ENCODE data around the gene UXS1. TPM values are rescaled to one million over a fixed set of nuclear protein-coding genes. Genes with fewer than 3 reads are reported as not detected.

The UXS1 gene
- total RNA-seq, 1 donor from 2014 or later, result 58.5 TPM

DNA sequence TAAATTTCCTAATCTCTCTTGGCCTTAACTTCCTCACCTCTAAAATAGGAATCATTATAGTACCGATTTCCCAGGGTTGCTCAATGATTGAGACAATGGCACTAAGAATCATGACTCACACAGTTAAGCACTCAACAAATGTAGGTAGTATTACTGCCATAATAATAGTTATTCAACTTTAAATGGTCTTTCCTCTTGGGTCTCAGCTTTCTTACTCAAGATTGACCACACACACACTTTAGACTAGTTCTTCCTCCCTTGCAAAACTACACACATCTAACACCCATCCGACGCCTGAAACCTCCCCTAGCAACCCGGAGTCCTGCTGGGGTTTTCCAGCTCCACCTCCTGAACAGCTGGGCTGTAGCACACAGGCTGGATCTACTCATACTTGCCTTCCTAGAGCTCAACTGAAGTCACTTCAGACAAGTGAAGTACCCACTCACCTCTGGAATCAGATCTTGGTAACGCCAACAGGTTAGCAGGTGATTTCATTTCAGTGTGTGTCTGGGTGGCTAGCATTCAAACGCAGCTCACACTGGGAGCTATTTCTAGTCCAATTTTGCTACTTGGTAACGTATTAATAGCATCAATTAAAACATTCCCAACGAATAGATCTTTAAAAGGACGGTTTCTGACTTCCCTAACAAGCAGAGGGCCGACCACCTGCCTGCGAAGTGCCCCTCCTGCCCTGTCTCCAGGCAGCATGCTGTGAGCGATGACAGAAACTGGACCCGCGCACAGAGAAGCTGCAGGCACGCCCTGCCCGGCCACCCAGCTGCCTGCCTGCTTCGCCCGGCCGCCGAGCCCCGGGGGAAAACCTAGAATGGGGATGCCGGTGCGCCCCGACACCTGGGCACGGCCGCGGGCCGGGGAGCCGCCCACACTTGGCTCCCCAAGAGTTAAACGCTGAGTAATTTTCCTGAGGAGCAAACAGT is 1.1 kb downstream of the UXS1 start:
- no peak for DNase-seq (ENCODE audit: extremely low spot score, unreplicated experiment)
- peaks cover 7% of the 10 kb centered on the region for H3K9me3 Mint-ChIP-seq
- no peaks in the 10 kb centered on the region for H3K27me3 Mint-ChIP-seq
- H3K4me1 Mint-ChIP-seq (ENCODE audit: unreplicated experiment), result peaks cover 46% of the 10 kb centered on the region
- H3K4me3 Mint-ChIP-seq, result peak overlapping the region; percentile 85
- peak overlapping the region; percentile 61 for H3K27ac Mint-ChIP-seq
- TF ChIP-seq, protein P1, sequence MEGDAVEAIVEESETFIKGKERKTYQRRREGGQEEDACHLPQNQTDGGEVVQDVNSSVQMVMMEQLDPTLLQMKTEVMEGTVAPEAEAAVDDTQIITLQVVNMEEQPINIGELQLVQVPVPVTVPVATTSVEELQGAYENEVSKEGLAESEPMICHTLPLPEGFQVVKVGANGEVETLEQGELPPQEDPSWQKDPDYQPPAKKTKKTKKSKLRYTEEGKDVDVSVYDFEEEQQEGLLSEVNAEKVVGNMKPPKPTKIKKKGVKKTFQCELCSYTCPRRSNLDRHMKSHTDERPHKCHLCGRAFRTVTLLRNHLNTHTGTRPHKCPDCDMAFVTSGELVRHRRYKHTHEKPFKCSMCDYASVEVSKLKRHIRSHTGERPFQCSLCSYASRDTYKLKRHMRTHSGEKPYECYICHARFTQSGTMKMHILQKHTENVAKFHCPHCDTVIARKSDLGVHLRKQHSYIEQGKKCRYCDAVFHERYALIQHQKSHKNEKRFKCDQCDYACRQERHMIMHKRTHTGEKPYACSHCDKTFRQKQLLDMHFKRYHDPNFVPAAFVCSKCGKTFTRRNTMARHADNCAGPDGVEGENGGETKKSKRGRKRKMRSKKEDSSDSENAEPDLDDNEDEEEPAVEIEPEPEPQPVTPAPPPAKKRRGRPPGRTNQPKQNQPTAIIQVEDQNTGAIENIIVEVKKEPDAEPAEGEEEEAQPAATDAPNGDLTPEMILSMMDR (conservative IDR thresholded peaks at IDR 0.05), result no peak
- H3K36me3 Mint-ChIP-seq, result peaks cover 15% of the 10 kb centered on the region

DNA sequence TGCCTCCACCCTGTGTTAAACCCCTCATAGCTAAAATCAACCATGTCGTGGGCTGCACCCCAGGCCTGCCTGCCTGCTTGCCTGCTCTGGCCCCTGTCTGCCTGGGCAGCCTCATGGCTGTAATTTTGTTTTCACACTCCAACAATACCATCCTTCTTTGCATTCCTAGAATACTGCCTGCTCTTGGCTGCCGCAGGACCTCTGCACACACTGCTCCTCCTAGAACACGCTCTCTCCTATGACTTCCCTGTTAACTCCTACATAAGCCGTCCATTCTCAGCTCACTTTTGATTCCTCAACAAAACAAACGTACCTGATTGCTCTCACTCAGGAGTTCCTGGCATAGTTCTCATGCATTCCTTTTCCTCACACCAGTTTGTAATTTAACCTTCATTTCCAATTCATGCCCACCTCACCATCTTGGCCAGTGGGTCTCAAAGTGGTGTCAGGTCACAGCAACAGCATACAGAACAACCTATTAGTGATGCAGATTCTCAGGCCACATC is 2.5 kb downstream of the UXS1 start:
- TF ChIP-seq, protein P1 (conservative IDR thresholded peaks at IDR 0.05), result no peak
- H3K27me3 Mint-ChIP-seq, result no peaks in the 10 kb centered on the region
- peaks cover 41% of the 10 kb centered on the region for H3K4me1 Mint-ChIP-seq (ENCODE audit: unreplicated experiment)
- peak overlapping the region; percentile 58 for H3K4me3 Mint-ChIP-seq
- peaks cover 7% of the 10 kb centered on the region for H3K9me3 Mint-ChIP-seq
- no peak for DNase-seq (ENCODE audit: extremely low spot score, unreplicated experiment)
- H3K36me3 Mint-ChIP-seq, result peaks cover 15% of the 10 kb centered on the region
- H3K27ac Mint-ChIP-seq, result no peak overlapping the region

DNA sequence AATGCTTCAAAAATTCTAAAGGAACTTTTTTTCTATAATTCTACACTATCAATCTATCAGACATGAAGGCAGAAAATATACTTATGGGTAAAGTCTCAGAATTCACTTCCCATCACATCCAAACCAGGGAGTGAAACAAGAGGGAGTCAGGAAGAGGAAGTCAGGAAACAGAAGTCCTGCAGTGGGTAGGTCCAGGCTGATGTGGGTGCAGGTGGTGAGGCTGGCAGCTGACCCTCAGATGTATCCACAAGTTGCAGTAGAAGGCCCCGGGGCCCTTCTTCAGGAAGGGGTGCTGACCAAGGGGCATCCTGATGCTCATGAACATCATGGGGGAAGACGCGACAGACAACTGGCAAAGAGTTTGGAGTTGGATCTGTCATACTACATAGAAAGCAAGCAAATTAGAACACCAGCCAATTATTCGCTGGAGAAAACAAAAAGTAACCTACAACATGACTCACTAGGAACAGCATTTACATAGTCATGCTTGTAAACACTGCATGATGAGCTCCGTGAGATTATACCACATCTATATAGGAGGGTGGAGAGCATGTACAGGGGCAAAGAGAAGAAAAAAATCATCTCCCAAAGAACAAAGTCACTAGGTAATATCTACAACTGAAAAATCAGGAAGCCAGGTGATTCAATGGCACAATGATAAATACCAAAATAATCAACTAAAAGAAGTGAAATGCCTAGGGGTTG is 4.2 kb downstream of the UXS1 start:
- no peak for DNase-seq (ENCODE audit: extremely low spot score, unreplicated experiment)
- Mint-ChIP-seq H3K9me3 (peaks cover 7% of the 10 kb centered on the region), H3K27ac (no peak overlapping the region), H3K27me3 (no peaks in the 10 kb centered on the region), H3K4me3 (peak overlapping the region; percentile 49), H3K4me1 (ENCODE audit: unreplicated experiment) (peaks cover 41% of the 10 kb centered on the region), H3K36me3 (peaks cover 19% of the 10 kb centered on the region)
- TF ChIP-seq, protein P1 (conservative IDR thresholded peaks at IDR 0.05), result no peak

DNA sequence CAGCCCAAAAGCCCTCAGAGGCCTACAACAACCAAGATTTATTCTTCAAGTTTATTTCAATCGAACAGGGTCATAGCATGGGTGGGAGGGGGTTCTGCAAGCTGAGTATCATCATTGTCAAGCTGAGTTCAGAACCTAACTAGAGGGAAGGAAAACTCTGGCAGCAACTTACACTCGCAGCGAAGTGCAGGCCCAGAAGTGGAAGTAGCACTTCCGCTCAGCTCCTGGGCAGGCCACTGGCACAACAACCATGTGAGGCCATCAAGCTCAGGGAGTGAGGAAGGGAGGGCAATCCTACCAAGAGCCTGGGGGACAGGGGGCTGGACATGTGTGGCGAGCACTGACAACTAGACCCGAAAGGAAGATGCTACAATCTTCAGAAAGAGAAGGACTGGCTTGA is 4.8 kb downstream of the UXS1 start:
- Mint-ChIP-seq H3K36me3 (peaks cover 22% of the 10 kb centered on the region), H3K27me3 (no peaks in the 10 kb centered on the region), H3K4me1 (ENCODE audit: unreplicated experiment) (peaks cover 44% of the 10 kb centered on the region), H3K27ac (no peak overlapping the region), H3K9me3 (peaks cover 7% of the 10 kb centered on the region), H3K4me3 (no peak overlapping the region)
- DNase-seq (ENCODE audit: extremely low spot score, unreplicated experiment), result no peak
- TF ChIP-seq, protein P1 (conservative IDR thresholded peaks at IDR 0.05), result no peak

DNA sequence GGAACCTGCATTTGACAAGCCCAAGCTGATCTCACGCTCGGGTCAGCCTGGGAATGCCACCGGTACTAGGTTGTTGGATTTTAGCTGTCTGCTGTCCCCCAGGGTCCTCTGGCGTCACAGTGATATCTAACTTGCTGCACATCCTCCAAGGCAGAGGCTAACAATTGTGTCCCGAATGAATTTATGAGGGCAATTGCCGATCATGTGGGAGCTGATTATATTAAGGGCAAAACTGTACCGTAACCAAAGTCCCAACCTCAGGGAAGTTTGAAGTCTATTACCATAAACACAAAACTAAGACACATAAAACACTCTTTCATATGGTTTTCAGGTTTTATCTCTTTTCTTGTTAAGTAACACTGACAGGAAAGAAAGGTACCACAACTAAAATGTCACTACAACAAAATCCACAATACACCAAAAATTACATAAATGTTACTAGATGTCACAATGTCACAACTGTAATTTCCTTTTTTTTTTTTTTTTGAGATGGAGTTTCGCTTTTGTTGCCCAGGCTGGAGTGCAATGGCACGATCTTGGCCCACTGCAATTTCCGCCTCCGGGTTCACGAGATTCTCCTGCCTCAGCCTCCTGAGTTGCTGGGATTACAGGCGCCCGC is 6.7 kb downstream of the UXS1 start:
- Mint-ChIP-seq H3K4me3 (no peak overlapping the region), H3K4me1 (ENCODE audit: unreplicated experiment) (peaks cover 50% of the 10 kb centered on the region), H3K36me3 (peaks cover 17% of the 10 kb centered on the region), H3K27ac (no peak overlapping the region), H3K27me3 (no peaks in the 10 kb centered on the region), H3K9me3 (no peaks in the 10 kb centered on the region)
- DNase-seq (ENCODE audit: extremely low spot score, unreplicated experiment), result no peak
- TF ChIP-seq, protein P1 (conservative IDR thresholded peaks at IDR 0.05), result no peak
